ENCODE results near the gene ROBO2. TPM values are rescaled to one million over a fixed set of nuclear protein-coding genes. Genes with fewer than 3 reads are reported as not detected.

Gene ROBO2
- polyA plus RNA-seq, 1 donor from 2014 or later = 55.5 TPM

GRCh38 chr3:77093101-77093500, 53.2 kb downstream of the ROBO2 start:
- H3K9me2 ChIP-seq (ENCODE audit: insufficient read depth, low read length) = no peaks in the 10 kb centered on the region
- no peak overlapping the region for H2AFZ ChIP-seq (ENCODE audit: low read depth, low read length)
- TF ChIP-seq CTCF (IDR thresholded peaks at IDR 0.05; ENCODE audit: poor library complexity, severe bottlenecking) (no peak), SMC3 (conservative IDR thresholded peaks at IDR 0.05; ENCODE audit: poor library complexity) (no peak), POLR2AphosphoS5 (IDR thresholded peaks at IDR 0.05) (no peak), TAF1 (IDR thresholded peaks at IDR 0.05; ENCODE audit: low read depth) (no peak)

GRCh38 chr3:77096145-77096544, 56.2 kb downstream of the ROBO2 start:
- H3K9me2 ChIP-seq (ENCODE audit: insufficient read depth, low read length) = no peaks in the 10 kb centered on the region
- peaks cover 5% of the 10 kb centered on the region for H3K36me3 ChIP-seq (ENCODE audit: insufficient read depth, low read length)
- H3K9ac ChIP-seq (ENCODE audit: low read length) = no peak overlapping the region
- H3K27me3 ChIP-seq (ENCODE audit: insufficient read depth, low read depth, low read length) = no peaks in the 10 kb centered on the region
- H3F3A ChIP-seq (ENCODE audit: insufficient read depth, low read length, poor library complexity, severe bottlenecking) = no peaks in the 10 kb centered on the region
- no peak overlapping the region for H3K27ac ChIP-seq (ENCODE audit: low read length)
- no peak for TF ChIP-seq RAD21 (conservative IDR thresholded peaks at IDR 0.05)
- TF ChIP-seq CTCF (IDR thresholded peaks at IDR 0.05; ENCODE audit: poor library complexity, severe bottlenecking) = no peak
- TF ChIP-seq MXI1 (conservative IDR thresholded peaks at IDR 0.05; ENCODE audit: poor library complexity, severe bottlenecking) = no peak
- TF ChIP-seq EZH2 (IDR thresholded peaks at IDR 0.05; ENCODE audit: borderline replicate concordance, insufficient read depth, low read length, poor library complexity, severe bottlenecking) = no peak
- TF ChIP-seq POLR2AphosphoS5 (IDR thresholded peaks at IDR 0.05) = no peak
- TF ChIP-seq EP300 (conservative IDR thresholded peaks at IDR 0.05; ENCODE audit: poor library complexity, severe bottlenecking) = no peak
- no peak for TF ChIP-seq REST (IDR thresholded peaks at IDR 0.05; ENCODE audit: borderline replicate concordance)
- no peak for TF ChIP-seq TAF1 (IDR thresholded peaks at IDR 0.05; ENCODE audit: low read depth)
- TF ChIP-seq SMC3 (conservative IDR thresholded peaks at IDR 0.05; ENCODE audit: poor library complexity) = no peak
- H3K9me3 ChIP-seq (ENCODE audit: low read length) = no peaks in the 10 kb centered on the region
- no peak overlapping the region for H2AFZ ChIP-seq (ENCODE audit: low read depth, low read length)
- H4K20me1 ChIP-seq (ENCODE audit: insufficient read depth) = no peaks in the 10 kb centered on the region
- H3K4me3 ChIP-seq (ENCODE audit: low read length) = no peak overlapping the region
- H3K79me2 ChIP-seq (replicated peaks; ENCODE audit: insufficient read depth, low read length) = peaks cover 10% of the 10 kb centered on the region
- H3K4me2 ChIP-seq (ENCODE audit: low read length) = no peak overlapping the region

More at GRCh38 chr3:77093101-77093500, 53.2 kb downstream of the ROBO2 start:
- Histone ChIP-seq H3K36me3 (ENCODE audit: insufficient read depth, low read length) (peaks cover 4% of the 10 kb centered on the region), H3K27ac (ENCODE audit: low read length) (no peak overlapping the region), H4K20me1 (ENCODE audit: insufficient read depth) (peaks cover 3% of the 10 kb centered on the region), H3K9me3 (ENCODE audit: low read length) (no peaks in the 10 kb centered on the region), H3K79me2 (replicated peaks; ENCODE audit: insufficient read depth, low read length) (peaks cover 10% of the 10 kb centered on the region), H3K27me3 (ENCODE audit: insufficient read depth, low read depth, low read length) (no peaks in the 10 kb centered on the region), H3K4me3 (ENCODE audit: low read length) (no peak overlapping the region), H3F3A (ENCODE audit: insufficient read depth, low read length, poor library complexity, severe bottlenecking) (no peaks in the 10 kb centered on the region), H3K4me2 (ENCODE audit: low read length) (no peak overlapping the region), H3K9ac (ENCODE audit: low read length) (no peak overlapping the region)
